ENCODE measurements around the gene KCNH2. TPM values are rescaled to one million over a fixed set of nuclear protein-coding genes. Genes with fewer than 3 reads are reported as not detected.

The KCNH2 gene
- total RNA-seq, 1 donor from 2014 or later, result 7.3 TPM

GRCh38 chr7:150962290-150962552, 15.9 kb downstream of the KCNH2 start:
- peaks cover 0 to 14% (median 8%) of the 10 kb centered on the region in 3 donors for H3K4me1 ChIP-seq (ENCODE audit: control insufficient read depth in 3 of 3, insufficient read depth in 3 of 3, low read length in 3 of 3)
- H3K27ac ChIP-seq (ENCODE audit: low read depth, low read length), result no peak overlapping the region
- no peak overlapping the region for H3K4me3 ChIP-seq (ENCODE audit: low read length in 3 of 3)
- no peak overlapping the region for H3K9ac ChIP-seq (ENCODE audit: low read depth in 1 of 3, low read length in 3 of 3)
- H3K9me3 ChIP-seq (ENCODE audit: control insufficient read depth in 3 of 3, low read length in 3 of 3), result no peaks in the 10 kb centered on the region
- peaks cover 10 to 42% (median 37%) of the 10 kb centered on the region in 3 donors for H3K27me3 ChIP-seq (ENCODE audit: control insufficient read depth in 3 of 3, insufficient read depth in 3 of 3, low read length in 3 of 3)
- no peaks in the 10 kb centered on the region for H3K36me3 ChIP-seq (ENCODE audit: control insufficient read depth in 3 of 3, insufficient read depth in 3 of 3, low read length in 3 of 3)

DNA sequence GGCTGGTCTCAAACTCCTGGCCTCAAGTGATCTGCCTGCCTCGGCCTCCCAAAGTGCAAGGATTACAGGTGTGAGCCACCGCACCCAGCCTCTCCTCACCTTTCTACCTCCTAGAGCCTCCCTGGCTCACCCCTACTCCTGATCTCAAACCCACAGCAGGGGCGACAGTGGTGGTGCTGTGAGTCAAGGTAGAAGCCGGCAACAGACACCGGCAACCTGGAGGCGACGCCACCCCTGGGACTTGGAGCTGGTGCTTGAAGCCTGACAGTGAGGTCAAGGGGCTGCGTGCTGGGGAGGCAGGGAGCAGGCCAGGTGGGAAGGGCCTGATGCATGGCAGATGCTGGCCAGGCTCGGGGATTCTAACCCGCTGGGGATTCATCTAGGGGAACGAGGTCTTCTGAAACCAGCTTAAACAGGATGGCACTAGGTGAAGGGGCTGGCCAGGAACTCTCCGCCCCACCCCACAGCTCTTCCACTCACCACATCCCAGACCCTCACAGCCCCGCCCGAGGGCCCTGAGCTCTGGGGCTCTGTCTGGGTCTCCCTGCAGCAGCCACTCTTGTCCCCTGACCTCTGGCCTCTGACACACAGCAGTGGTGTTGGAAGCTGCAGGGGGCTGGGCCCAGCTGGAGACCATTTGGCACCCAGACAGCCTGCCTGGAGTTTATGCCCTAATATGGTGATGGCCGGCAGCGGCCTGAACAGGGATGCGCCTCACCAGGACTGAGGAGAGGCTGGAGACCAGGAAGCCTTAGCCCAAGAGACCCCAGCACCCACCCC, 16.4 kb downstream of the KCNH2 start:
- H3K9me3 ChIP-seq (ENCODE audit: control insufficient read depth in 3 of 3, low read length in 3 of 3), result no peaks in the 10 kb centered on the region
- no peaks in the 10 kb centered on the region for H3K36me3 ChIP-seq (ENCODE audit: control insufficient read depth in 3 of 3, insufficient read depth in 3 of 3, low read length in 3 of 3)
- H3K4me1 ChIP-seq (ENCODE audit: control insufficient read depth in 3 of 3, insufficient read depth in 3 of 3, low read length in 3 of 3), result peaks cover 0 to 13% (median 8%) of the 10 kb centered on the region in 3 donors
- H3K27me3 ChIP-seq (ENCODE audit: control insufficient read depth in 3 of 3, insufficient read depth in 3 of 3, low read length in 3 of 3), result peaks cover 13 to 45% (median 37%) of the 10 kb centered on the region in 3 donors
- H3K4me3 ChIP-seq (ENCODE audit: low read length in 3 of 3), result no peak overlapping the region
- H3K27ac ChIP-seq (ENCODE audit: low read depth, low read length), result no peak overlapping the region
- no peak overlapping the region for H3K9ac ChIP-seq (ENCODE audit: low read depth in 1 of 3, low read length in 3 of 3)

GRCh38 chr7:150959739-150960734, 18.1 kb downstream of the KCNH2 start:
- H3K4me3 ChIP-seq (ENCODE audit: low read length in 3 of 3), result no peak overlapping the region
- H3K36me3 ChIP-seq (ENCODE audit: control insufficient read depth in 3 of 3, insufficient read depth in 3 of 3, low read length in 3 of 3), result no peaks in the 10 kb centered on the region
- H3K27ac ChIP-seq (ENCODE audit: low read depth, low read length), result no peak overlapping the region
- H3K9me3 ChIP-seq (ENCODE audit: control insufficient read depth in 3 of 3, low read length in 3 of 3), result no peaks in the 10 kb centered on the region
- peaks cover 7 to 49% (median 28%) of the 10 kb centered on the region in 3 donors for H3K27me3 ChIP-seq (ENCODE audit: control insufficient read depth in 3 of 3, insufficient read depth in 3 of 3, low read length in 3 of 3)
- peaks cover 4 to 18% (median 10%) of the 10 kb centered on the region in 3 donors for H3K4me1 ChIP-seq (ENCODE audit: control insufficient read depth in 3 of 3, insufficient read depth in 3 of 3, low read length in 3 of 3)
- no peak overlapping the region for H3K9ac ChIP-seq (ENCODE audit: low read depth in 1 of 3, low read length in 3 of 3)

DNA sequence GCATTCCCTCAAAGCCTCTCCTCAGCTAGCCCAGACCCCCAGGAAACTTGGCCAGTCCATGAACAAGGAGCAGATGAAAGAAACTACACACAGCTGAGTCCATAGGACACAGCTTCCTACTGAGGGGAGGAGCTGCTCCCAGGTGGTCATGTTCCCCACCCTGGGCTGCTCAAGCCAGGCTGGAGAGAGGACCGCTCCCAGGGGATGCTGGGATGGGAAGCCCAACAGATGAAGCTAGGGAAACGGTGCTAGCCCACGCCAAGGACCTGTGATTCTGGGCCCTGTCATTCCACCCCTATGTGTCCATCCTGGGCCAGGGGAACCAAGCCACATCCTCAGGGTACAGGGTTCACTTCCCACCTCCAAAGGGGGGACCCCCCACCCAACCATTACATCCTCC, 19.0 kb downstream of the KCNH2 start:
- no peaks in the 10 kb centered on the region for H3K36me3 ChIP-seq (ENCODE audit: control insufficient read depth in 3 of 3, insufficient read depth in 3 of 3, low read length in 3 of 3)
- no peaks in the 10 kb centered on the region for H3K9me3 ChIP-seq (ENCODE audit: control insufficient read depth in 3 of 3, low read length in 3 of 3)
- H3K4me3 ChIP-seq (ENCODE audit: low read length in 3 of 3), result no peak overlapping the region
- no peak overlapping the region for H3K27ac ChIP-seq (ENCODE audit: low read depth, low read length)
- peaks cover 4 to 18% (median 5%) of the 10 kb centered on the region in 3 donors for H3K4me1 ChIP-seq (ENCODE audit: control insufficient read depth in 3 of 3, insufficient read depth in 3 of 3, low read length in 3 of 3)
- H3K27me3 ChIP-seq (ENCODE audit: control insufficient read depth in 3 of 3, insufficient read depth in 3 of 3, low read length in 3 of 3), result peaks cover 2 to 47% (median 19%) of the 10 kb centered on the region in 3 donors
- H3K9ac ChIP-seq (ENCODE audit: low read depth in 1 of 3, low read length in 3 of 3), result no peak overlapping the region

DNA sequence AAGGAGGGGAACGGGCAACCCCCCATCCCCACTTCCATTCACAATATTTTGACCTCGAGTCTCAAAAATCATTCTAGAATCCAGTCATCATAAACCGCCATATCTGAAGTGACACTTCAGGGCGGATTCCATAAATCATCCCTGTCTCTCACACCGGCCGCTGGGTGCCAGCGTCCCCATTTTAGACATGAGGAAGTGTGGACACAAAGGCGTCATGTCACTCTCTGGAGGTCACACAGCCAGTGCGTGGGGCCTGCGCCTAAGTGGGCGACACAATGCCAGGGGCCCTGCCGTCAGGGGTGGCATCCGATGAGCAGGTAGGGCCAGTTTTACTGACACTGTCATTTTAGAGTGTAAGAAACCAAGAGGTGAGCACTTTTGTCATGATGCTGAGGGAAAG, 19.5 kb downstream of the KCNH2 start:
- H3K4me1 ChIP-seq (ENCODE audit: control insufficient read depth in 3 of 3, insufficient read depth in 3 of 3, low read length in 3 of 3), result peaks cover 4 to 18% (median 5%) of the 10 kb centered on the region in 3 donors
- no peak overlapping the region for H3K27ac ChIP-seq (ENCODE audit: low read depth, low read length)
- H3K27me3 ChIP-seq (ENCODE audit: control insufficient read depth in 3 of 3, insufficient read depth in 3 of 3, low read length in 3 of 3), result peaks cover 2 to 47% (median 17%) of the 10 kb centered on the region in 3 donors
- no peaks in the 10 kb centered on the region for H3K36me3 ChIP-seq (ENCODE audit: control insufficient read depth in 3 of 3, insufficient read depth in 3 of 3, low read length in 3 of 3)
- H3K4me3 ChIP-seq (ENCODE audit: low read length in 3 of 3), result no peak overlapping the region
- no peak overlapping the region for H3K9ac ChIP-seq (ENCODE audit: low read depth in 1 of 3, low read length in 3 of 3)
- no peaks in the 10 kb centered on the region for H3K9me3 ChIP-seq (ENCODE audit: control insufficient read depth in 3 of 3, low read length in 3 of 3)

DNA sequence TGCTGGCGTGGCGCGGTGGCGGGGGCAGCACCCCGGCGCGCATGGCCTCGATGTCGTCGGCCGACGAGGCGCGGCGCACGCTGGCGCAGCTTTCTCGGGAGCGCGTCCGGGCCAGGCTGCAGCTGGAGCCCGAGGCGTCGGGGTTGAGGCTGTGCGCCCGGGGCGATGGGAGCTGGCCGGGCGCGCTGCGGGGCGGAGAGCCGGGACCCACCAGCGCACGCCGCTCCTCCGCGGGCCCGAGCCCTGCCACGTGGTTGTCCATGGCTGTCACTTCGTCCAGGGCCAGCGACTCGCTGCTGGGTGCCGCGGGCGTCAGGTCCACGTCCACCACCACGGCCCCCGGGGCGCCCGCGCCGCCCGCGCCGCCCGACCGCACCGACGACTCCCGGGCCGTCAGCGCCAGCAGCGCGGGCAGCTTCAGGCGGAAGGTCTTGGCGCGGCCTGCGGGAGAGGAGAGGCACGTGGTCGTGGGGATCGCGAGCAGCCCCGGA, 20.0 kb downstream of the KCNH2 start:
- Histone ChIP-seq H3K27me3 (ENCODE audit: control insufficient read depth in 3 of 3, insufficient read depth in 3 of 3, low read length in 3 of 3) (peaks cover 4 to 51% (median 16%) of the 10 kb centered on the region in 3 donors), H3K4me1 (ENCODE audit: control insufficient read depth in 3 of 3, insufficient read depth in 3 of 3, low read length in 3 of 3) (peaks cover 4 to 18% (median 5%) of the 10 kb centered on the region in 3 donors), H3K36me3 (ENCODE audit: control insufficient read depth in 3 of 3, insufficient read depth in 3 of 3, low read length in 3 of 3) (no peaks in the 10 kb centered on the region), H3K4me3 (ENCODE audit: low read length in 3 of 3) (no peak overlapping the region), H3K9ac (ENCODE audit: low read depth in 1 of 3, low read length in 3 of 3) (no peak overlapping the region), H3K27ac (ENCODE audit: low read depth, low read length) (no peak overlapping the region), H3K9me3 (ENCODE audit: control insufficient read depth in 3 of 3, low read length in 3 of 3) (no peaks in the 10 kb centered on the region)

DNA sequence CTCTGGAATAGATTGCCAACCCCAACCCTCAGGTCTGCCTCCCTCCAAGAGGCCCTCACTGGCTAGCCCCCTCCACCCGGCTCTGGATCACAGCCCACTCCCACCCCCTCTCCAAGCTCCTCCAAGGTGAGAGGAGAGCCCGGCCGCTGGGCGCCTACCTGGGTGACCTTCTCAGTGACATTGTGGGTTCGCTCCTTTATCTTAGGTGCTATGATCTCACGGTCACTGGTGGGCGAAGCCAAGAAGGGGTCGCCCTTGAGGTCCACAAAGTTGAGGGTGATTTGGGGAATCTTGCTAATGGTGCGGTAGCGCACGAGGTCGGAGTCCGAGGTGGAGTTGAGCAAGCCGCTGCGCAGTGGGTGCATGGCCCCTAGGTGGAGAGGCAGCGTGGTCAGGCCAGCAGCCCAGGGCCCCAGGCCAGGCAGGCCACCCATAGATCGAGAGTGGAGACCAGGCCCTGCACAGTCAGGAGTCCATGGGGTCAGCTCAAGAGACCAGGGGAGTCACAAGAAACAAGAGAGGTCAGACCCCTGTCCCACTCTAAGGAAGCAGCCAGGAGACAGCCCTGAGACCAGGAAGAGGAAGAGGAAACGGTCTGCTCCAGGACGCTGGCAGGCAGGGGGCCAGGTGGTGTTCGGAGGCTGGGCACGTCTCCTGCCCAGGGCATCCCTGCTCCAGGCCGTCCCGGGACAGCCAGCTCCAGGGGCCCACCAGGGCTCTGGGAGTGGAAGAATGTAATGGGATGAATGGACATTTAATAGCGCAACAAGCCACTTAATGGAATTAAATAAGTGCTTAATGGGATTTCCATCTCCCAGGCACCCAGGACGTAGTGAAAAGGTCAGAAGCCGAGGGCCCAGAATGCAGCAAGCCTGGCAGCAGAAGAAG, 20.7 kb downstream of the KCNH2 start:
- no peaks in the 10 kb centered on the region for H3K36me3 ChIP-seq (ENCODE audit: control insufficient read depth in 3 of 3, insufficient read depth in 3 of 3, low read length in 3 of 3)
- peaks cover 4 to 18% (median 5%) of the 10 kb centered on the region in 3 donors for H3K4me1 ChIP-seq (ENCODE audit: control insufficient read depth in 3 of 3, insufficient read depth in 3 of 3, low read length in 3 of 3)
- H3K27ac ChIP-seq (ENCODE audit: low read depth, low read length), result no peak overlapping the region
- peaks cover 5 to 48% (median 13%) of the 10 kb centered on the region in 3 donors for H3K27me3 ChIP-seq (ENCODE audit: control insufficient read depth in 3 of 3, insufficient read depth in 3 of 3, low read length in 3 of 3)
- H3K4me3 ChIP-seq (ENCODE audit: low read length in 3 of 3), result no peak overlapping the region
- H3K9me3 ChIP-seq (ENCODE audit: control insufficient read depth in 3 of 3, low read length in 3 of 3), result no peaks in the 10 kb centered on the region
- no peak overlapping the region for H3K9ac ChIP-seq (ENCODE audit: low read depth in 1 of 3, low read length in 3 of 3)

DNA sequence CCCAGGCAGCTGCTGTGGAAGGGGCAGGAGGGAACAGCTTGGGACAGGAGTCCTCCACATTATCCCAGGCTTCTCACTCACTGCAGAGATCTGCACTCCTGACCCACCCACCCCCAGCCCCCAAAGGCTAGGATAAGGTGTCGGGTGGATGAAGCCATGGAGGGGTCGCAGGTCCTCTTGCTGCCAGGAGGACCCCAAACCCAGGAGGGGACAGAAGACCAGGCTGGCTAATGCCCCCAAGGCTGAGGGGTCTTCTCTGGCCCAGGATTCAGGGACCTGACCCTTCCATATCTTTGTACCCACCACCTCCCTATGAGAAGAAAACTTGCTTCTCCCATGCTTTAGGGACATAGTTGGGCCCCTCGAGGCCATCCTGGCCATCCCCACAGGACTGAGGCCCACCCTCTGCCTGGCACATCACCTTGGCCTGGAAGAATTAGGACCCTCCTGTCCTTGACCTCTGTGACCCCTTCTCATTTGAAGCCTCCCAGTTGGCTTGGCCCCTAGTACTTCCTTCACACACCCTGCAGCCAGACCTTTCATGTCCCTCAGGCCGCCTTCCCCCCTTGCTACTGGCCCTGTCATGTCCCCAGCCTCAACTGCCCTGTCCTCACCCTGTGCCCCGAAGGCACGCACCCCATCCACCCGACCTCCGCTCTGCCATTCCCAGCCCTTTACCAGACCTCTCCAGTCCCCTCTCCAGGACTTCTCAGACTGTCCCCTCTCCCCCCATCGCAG, 21.6 kb downstream of the KCNH2 start:
- no peak overlapping the region for H3K9ac ChIP-seq (ENCODE audit: low read depth in 1 of 3, low read length in 3 of 3)
- no peaks in the 10 kb centered on the region for H3K36me3 ChIP-seq (ENCODE audit: control insufficient read depth in 3 of 3, insufficient read depth in 3 of 3, low read length in 3 of 3)
- peak overlapping the region in 1 of 3 donors; percentile 4 for H3K4me3 ChIP-seq (ENCODE audit: low read length in 3 of 3)
- H3K4me1 ChIP-seq (ENCODE audit: control insufficient read depth in 3 of 3, insufficient read depth in 3 of 3, low read length in 3 of 3), result peaks cover 4 to 18% (median 5%) of the 10 kb centered on the region in 3 donors
- H3K27ac ChIP-seq (ENCODE audit: low read depth, low read length), result no peak overlapping the region
- H3K9me3 ChIP-seq (ENCODE audit: control insufficient read depth in 3 of 3, low read length in 3 of 3), result no peaks in the 10 kb centered on the region
- H3K27me3 ChIP-seq (ENCODE audit: control insufficient read depth in 3 of 3, insufficient read depth in 3 of 3, low read length in 3 of 3), result peaks cover 5 to 41% (median 12%) of the 10 kb centered on the region in 3 donors
